ENCODE data around the gene HDAC4.

HDAC4 gene

DNA sequence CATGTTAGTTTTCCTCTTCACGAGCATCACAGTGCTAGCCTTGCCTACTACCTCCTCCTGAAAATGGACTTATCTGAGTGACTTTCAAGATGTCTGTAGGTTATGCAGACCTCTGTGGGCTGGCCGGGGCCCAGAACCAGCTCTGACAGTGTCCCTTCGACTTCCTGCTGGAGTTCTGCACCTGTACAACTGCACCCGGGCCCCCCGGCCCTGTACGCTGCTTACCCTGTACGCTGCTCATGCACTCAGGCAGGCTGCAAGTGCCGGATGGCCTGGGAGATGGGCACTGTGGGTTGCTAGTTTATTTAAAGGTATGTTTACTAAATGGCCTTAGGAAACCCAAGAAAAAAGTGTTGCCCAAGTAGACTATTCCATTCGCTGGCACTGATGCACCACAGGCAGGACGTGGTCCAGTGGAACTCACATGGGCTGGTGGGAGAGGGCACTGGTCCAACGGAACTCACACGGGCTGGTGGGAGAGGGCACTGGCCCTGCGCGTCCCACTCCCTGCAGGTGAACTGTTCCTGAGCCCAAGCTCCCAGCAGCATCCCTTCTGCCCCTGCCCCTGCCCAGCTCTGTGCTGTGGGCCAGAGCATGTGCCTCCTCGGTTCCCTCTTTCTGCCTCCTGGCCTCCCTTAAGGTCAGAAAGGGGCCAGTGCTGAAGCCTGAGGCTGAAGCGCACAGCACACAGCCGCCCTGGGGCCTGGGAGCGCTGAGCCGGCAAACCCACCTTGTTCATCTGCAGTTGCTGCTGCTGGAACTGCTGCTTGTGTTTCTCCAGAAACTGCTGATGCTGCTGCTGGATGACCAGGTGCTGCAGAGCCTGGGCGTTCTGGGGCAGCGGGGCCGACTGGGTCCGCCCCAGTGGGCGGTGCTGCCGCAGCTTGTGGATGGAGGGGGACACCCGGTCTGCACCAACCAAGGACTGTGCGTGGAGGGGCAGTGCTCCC lies 274.8 kb downstream of the HDAC4 start:
- no peak for DNase-seq (ENCODE audit: low read depth in 2 of 2)

GRCh38 chr2:239124152-239124899 lies 276.5 kb downstream of the HDAC4 start:
- no peak for DNase-seq (ENCODE audit: low read depth in 2 of 2)

GRCh38 chr2:239122421-239123110 lies 278.3 kb downstream of the HDAC4 start:
- no peak for DNase-seq (ENCODE audit: low read depth in 2 of 2)

DNA sequence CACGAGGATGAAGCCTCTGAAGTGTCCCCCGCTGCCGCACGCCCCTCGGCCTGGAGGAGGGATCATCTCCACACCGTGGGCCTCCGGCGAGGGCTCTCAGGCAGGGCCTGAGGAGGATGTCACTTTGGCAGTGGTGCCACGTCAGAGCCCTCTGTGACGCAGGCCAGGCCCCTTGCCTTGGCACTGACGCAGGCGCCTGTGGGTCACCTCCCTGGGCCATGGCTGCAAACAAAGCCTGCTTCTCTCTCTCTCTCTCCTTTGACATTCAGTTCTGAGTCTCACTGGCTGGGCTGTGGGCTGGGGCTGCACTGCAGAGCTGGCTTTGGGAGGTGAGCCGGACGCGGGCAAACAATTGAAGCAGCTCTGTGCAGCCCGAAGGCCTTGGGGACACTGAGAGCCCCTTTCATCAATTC lies 279.2 kb downstream of the HDAC4 start:
- no peak for DNase-seq (ENCODE audit: low read depth in 2 of 2)

- no peak for DNase-seq (ENCODE audit: low read depth in 2 of 2)
Observed at GRCh38 chr2:239120664-239121063, 280.2 kb downstream of the HDAC4 start.

- no peak for DNase-seq (ENCODE audit: low read depth in 2 of 2)
Observed at GRCh38 chr2:239119346-239120126, 281.3 kb downstream of the HDAC4 start.

DNA sequence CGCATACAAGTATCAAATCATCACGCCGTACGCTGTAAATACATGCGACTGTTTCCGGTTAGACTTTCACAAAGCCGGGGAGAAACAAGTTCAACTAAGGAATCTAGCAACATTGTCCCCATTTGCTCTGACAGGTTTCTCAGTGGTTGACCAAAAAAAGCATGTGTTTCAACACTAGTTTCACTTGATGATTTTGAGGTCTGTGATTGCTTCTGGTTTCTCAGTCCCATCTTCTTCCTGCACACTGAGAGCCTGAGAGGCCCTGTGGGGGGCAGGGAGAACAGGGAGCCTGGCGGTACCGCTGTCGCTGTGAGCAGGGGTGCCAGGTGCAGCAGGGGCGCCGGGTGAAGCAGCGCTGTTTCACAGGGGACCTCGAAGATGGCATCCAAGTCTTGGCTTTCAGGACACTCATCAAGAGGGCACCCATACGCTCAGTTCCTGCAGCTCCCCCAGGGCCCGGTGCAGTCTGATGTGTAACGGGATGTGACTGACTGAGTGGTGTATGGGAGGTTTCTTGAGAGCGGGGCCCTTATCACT lies 282.1 kb downstream of the HDAC4 start:
- no peak for DNase-seq (ENCODE audit: low read depth in 2 of 2)

- no peak for DNase-seq (ENCODE audit: low read depth in 2 of 2)
Observed at GRCh38 chr2:239118264-239118663, 282.6 kb downstream of the HDAC4 start.

GRCh38 chr2:239117831-239118230 lies 283.0 kb downstream of the HDAC4 start:
- no peak for DNase-seq (ENCODE audit: low read depth in 2 of 2)

DNA sequence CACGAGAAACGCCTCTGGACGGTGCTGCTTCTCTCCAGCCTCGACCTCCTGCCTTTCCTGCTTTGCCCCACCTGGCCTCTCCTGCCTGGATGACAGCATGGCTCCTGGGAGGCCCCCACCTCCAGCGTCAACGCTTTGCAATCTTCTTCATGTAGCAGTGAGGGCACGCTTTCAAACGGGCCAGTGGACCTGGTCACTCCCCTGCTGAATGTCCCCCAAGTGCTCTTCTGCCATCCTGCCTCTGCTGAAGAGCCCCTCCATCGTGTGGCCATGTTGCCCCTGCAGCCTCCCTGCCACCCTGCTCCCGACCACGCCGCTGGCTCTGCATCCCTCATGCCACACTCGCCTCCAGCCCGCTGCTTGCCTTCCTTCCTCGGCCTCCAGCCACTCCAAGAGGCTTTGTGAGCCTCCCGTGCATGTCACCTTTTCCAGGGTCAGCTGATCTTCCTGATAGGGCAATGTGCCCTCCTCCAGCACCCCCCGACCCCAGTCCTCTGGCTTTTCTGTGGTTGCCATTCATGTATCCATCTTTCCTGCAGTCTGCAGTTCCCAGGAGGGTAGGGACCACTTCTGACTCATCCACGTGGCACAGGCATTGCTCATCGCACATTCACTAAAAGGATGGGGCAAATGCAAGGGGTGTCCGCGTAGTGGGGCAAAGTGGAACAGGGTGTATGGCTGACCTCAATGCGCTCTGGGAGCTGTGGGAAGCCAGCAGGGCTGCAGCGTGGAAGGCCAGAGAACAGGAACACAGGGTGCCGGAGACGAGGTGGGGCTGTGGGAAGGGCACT lies 284.2 kb downstream of the HDAC4 start:
- no peak for DNase-seq (ENCODE audit: low read depth in 2 of 2)

- no peak for DNase-seq (ENCODE audit: low read depth in 2 of 2)
Observed at GRCh38 chr2:239115616-239116015, 285.2 kb downstream of the HDAC4 start.

DNA sequence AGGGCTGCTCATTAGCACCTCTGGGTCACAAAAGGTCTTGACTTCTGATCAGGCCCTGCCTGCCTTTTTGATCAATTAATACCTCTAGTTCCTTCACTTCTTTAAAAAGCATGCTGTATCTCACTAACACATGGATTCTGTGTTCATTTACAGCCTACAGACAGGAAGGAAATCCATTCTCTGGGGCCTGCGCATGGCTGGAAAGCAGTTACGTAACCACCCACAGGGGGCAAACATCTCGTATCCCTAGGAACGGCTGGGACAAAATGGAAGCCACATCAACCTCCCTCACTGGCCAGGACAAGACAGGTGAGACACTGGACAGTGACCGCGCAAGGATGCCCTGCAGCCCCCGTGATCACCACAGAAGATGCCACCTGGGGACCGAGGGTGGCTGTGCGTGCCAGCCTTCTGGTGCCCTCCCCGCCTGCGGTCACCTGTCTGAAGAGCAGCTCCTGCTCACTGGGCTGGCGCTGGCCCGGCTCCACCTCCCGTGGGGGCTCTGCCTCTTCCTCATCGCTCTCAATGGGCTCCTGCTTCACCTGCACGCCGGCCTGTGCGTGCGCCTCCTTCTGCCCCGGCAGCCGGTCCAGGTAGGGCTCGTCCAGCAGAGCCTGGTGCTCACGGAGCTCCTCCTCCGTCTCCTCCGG lies 286.1 kb downstream of the HDAC4 start:
- no peak for DNase-seq (ENCODE audit: low read depth in 2 of 2)

GRCh38 chr2:239114119-239114581 lies 286.7 kb downstream of the HDAC4 start:
- DNase-seq (ENCODE audit: low read depth in 2 of 2): no peak

GRCh38 chr2:239113615-239114014 lies 287.2 kb downstream of the HDAC4 start:
- no peak for DNase-seq (ENCODE audit: low read depth in 2 of 2)

- no peak for DNase-seq (ENCODE audit: low read depth in 2 of 2)
Observed at GRCh38 chr2:239113171-239113570, 287.6 kb downstream of the HDAC4 start.

DNA sequence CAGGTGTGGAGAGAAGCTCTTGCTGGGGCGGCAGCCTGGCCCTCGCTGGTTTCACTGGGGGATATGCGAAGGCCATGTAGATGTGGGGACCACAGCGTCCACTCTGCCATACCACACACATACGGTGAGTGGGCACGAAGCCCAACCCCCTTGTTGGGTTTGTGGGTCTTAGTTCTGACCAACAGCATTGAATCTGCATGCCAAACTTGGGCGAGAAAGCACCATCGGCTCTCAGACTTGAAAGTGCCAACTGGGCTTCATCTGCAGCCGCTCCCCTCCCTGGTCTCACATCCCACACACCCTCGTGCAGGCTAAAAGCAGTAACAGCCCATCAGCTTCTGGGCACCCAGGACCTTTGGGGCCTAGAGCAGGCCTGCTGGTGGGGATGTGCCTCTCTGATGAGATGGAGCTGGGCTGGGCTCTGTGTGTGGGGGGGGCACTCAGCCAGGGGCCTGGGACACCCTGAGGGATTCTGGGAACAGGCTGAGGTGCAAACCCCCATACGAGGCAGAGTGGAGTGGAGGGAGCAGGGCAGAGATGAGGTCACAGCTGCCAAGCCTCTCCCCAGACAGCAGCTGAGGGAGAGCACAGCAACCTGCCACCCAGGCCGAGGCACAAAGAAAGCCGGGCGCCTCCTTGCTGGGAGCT lies 288.6 kb downstream of the HDAC4 start:
- no peak for DNase-seq (ENCODE audit: low read depth in 2 of 2)

- no peak for DNase-seq (ENCODE audit: low read depth in 2 of 2)
Observed at GRCh38 chr2:239111401-239112100, 289.3 kb downstream of the HDAC4 start.

GRCh38 chr2:239110595-239111048 lies 290.2 kb downstream of the HDAC4 start:
- no peak for DNase-seq (ENCODE audit: low read depth in 2 of 2)
